DMS53 (cell line): ENCODE data around the gene RLN3.

Experiments
- DNase-seq: peaks from one replicate; lab custom pipeline; 2025; lab: John Stamatoyannopoulos, UW

RLN3 gene

GRCh38 chr19:14054099-14054498 is 26.2 kb downstream of the RLN3 start:
- no peak for DNase-seq

- no peak for DNase-seq
Measured at GRCh38 chr19:14054721-14055120, 26.8 kb downstream of the RLN3 start.

- no peak for DNase-seq
Measured at GRCh38 chr19:14055396-14055795, 27.4 kb downstream of the RLN3 start.

- no peak for DNase-seq
Measured at GRCh38 chr19:14056069-14056666, 28.2 kb downstream of the RLN3 start.

- no peak for DNase-seq
Measured at GRCh38 chr19:14056741-14057356, 28.9 kb downstream of the RLN3 start.

GRCh38 chr19:14058182-14059092 is 30.5 kb downstream of the RLN3 start:
- DNase-seq: no peak

- no peak for DNase-seq
Measured at GRCh38 chr19:14059093-14059480, 31.1 kb downstream of the RLN3 start.

- DNase-seq: peak; percentile 40
Measured at GRCh38 chr19:14059652-14060155, 31.8 kb downstream of the RLN3 start.

- no peak for DNase-seq
Measured at GRCh38 chr19:14061081-14061749, 33.3 kb downstream of the RLN3 start.

GRCh38 chr19:14061751-14062557 is 34.0 kb downstream of the RLN3 start, which contains the start of gene PALM3:
Gene PALM3 (minus strand): TSS chr19:14062076. CDS start chr19:14061980, 96 bp downstream.
- peak; percentile 48 for DNase-seq

GRCh38 chr19:14062558-14062855 is 34.6 kb downstream of the RLN3 start:
- no peak for DNase-seq

- DNase-seq: no peak
Measured at GRCh38 chr19:14063105-14063504, 35.2 kb downstream of the RLN3 start.

GRCh38 chr19:14066134-14066533 is 38.2 kb downstream of the RLN3 start:
- DNase-seq: no peak

GRCh38 chr19:14070268-14071050 is 42.5 kb downstream of the RLN3 start:
- no peak for DNase-seq

- DNase-seq: peak; percentile 91
Measured at GRCh38 chr19:14072535-14073260, 44.8 kb downstream of the RLN3 start, which contains the start of gene MISP3. Gene MISP3 (plus strand): TSS chr19:14072786. CDS start chr19:14073310, 524 bp downstream.

GRCh38 chr19:14073261-14073924 is 45.4 kb downstream of the RLN3 start:
- peak; percentile 91 for DNase-seq

- DNase-seq: peak; percentile 77
Measured at GRCh38 chr19:14073925-14074838, 46.2 kb downstream of the RLN3 start.

- no peak for DNase-seq
Measured at GRCh38 chr19:14078411-14078810, 50.5 kb downstream of the RLN3 start.
